Cardiac fibroblast (primary cell): ENCODE data around the gene LTB4R.

Source experiments
- DNase-seq, 2 donors: peaks; one replicate each; pipeline versions ENCODE4 v3.0.0 to v3.0.0-alpha.2; 2010; ENCODE audit warnings: low read depth in 2 of 2
- H3K4me3 ChIP-seq, 2 donors: replicated peaks in 1 of 2; 1 replicate in 1 of 2; 2 replicates in 1 of 2; pipeline ENCODE4 v1.5.1; 2011; ENCODE audit warnings: low read depth in 2 of 2, low read length in 2 of 2, mild to moderate bottlenecking in 2 of 2, moderate library complexity in 1 of 2
- CTCF ChIP-seq: IDR thresholded peaks from one replicate; pipeline ENCODE4 v1.5.1; 2011; ENCODE audit warnings: low read depth, mild to moderate bottlenecking, low read length, inconsistent platforms

Gene LTB4R

GRCh38 chr14:24310646-24311604, at the start of gene LTB4R:
TSS of gene LTB4R (plus strand) at chr14:24311502. CDS start at chr14:24315652, 4,150 bp downstream.
- H3K4me3 ChIP-seq = peak within 1 kb of the TSS; percentile 15 to 33
- TF ChIP-seq CTCF = no peak
- DNase-seq = peak; percentile 76 to 85

GRCh38 chr14:24261969-24262327, 49.4 kb upstream of the LTB4R start:
- H3K4me3 ChIP-seq = no peak overlapping the region
- no peak for DNase-seq
- TF ChIP-seq CTCF = no peak

GRCh38 chr14:24262821-24263733, 48.2 kb upstream of the LTB4R start, which contains the start of gene TGM1:
TSS of gene TGM1 (minus strand) at chr14:24263177. CDS start at chr14:24262352, 825 bp downstream.
- H3K4me3 ChIP-seq = no peak within 1 kb of the TSS
- no peak for DNase-seq
- no peak for TF ChIP-seq CTCF

GRCh38 chr14:24263848-24264247, 47.5 kb upstream of the LTB4R start:
- TF ChIP-seq CTCF = no peak
- no peak overlapping the region for H3K4me3 ChIP-seq
- no peak for DNase-seq

- DNase-seq = peak in 1 of 2 donors; percentile 22
- no peak overlapping the region for H3K4me3 ChIP-seq
These were observed 47.0 kb upstream of the LTB4R start for GRCh38 chr14:24264298-24264697.

More at GRCh38 chr14:24264298-24264697, 47.0 kb upstream of the LTB4R start:
- TF ChIP-seq CTCF = no peak
